ENCODE measurements around the gene HLA-B. TPM values are rescaled to one million over a fixed set of nuclear protein-coding genes. Genes with fewer than 3 reads are reported as not detected.

HLA-B gene
- polyA plus RNA-seq, 2 donors: 168 to 351 TPM

GRCh38 chr6:31321005-31321707 is 35.8 kb downstream of the HLA-B start:
- Histone ChIP-seq H3K4me3 (ENCODE audit: low read depth in 1 of 2, low read length in 2 of 2) (no peak overlapping the region), H3K9me3 (ENCODE audit: control insufficient read depth in 2 of 2, insufficient read depth in 1 of 2, low read depth in 1 of 2, low read length in 1 of 2) (no peaks in the 10 kb centered on the region), H3K27me3 (ENCODE audit: control insufficient read depth in 1 of 2, insufficient read depth in 2 of 2, low read length in 2 of 2) (no peaks in the 10 kb centered on the region), H3K4me1 (ENCODE audit: control insufficient read depth in 2 of 2, insufficient read depth in 2 of 2, low read length in 1 of 2) (no peaks in the 10 kb centered on the region), H3K36me3 (ENCODE audit: control insufficient read depth in 2 of 2, insufficient read depth in 2 of 2, low read length in 1 of 2) (no peaks in the 10 kb centered on the region), H3K27ac (ENCODE audit: low read depth in 2 of 2, low read length in 1 of 2) (no peak overlapping the region)
- WGBS, 2 donors: 38 to 51% methylated on average over 1 of the region's 1 CpG

GRCh38 chr6:31317036-31317435 is 39.9 kb downstream of the HLA-B start:
- no peaks in the 10 kb centered on the region for H3K4me1 ChIP-seq (ENCODE audit: control insufficient read depth in 2 of 2, insufficient read depth in 2 of 2, low read length in 1 of 2)
- H3K36me3 ChIP-seq (ENCODE audit: control insufficient read depth in 2 of 2, insufficient read depth in 2 of 2, low read length in 1 of 2): no peaks in the 10 kb centered on the region
- no peaks in the 10 kb centered on the region for H3K9me3 ChIP-seq (ENCODE audit: control insufficient read depth in 2 of 2, insufficient read depth in 1 of 2, low read depth in 1 of 2, low read length in 1 of 2)
- no peak overlapping the region for H3K27ac ChIP-seq (ENCODE audit: low read depth in 2 of 2, low read length in 1 of 2)
- WGBS, 2 donors: 58 to 86% methylated on average over 2 of the region's 2 CpGs
- no peak overlapping the region for H3K4me3 ChIP-seq (ENCODE audit: low read depth in 1 of 2, low read length in 2 of 2)
- H3K27me3 ChIP-seq (ENCODE audit: control insufficient read depth in 1 of 2, insufficient read depth in 2 of 2, low read length in 2 of 2): no peaks in the 10 kb centered on the region

GRCh38 chr6:31309641-31310040 is 47.3 kb downstream of the HLA-B start:
- whole genome bisulfite sequencing, 2 donors: 81 to 94% methylated on average over 2 of the region's 2 CpGs
- H3K27me3 ChIP-seq (ENCODE audit: control insufficient read depth in 1 of 2, insufficient read depth in 2 of 2, low read length in 2 of 2): no peaks in the 10 kb centered on the region
- H3K4me1 ChIP-seq (ENCODE audit: control insufficient read depth in 2 of 2, insufficient read depth in 2 of 2, low read length in 1 of 2): no peaks in the 10 kb centered on the region
- no peak overlapping the region for H3K4me3 ChIP-seq (ENCODE audit: low read depth in 1 of 2, low read length in 2 of 2)
- H3K9me3 ChIP-seq (ENCODE audit: control insufficient read depth in 2 of 2, insufficient read depth in 1 of 2, low read depth in 1 of 2, low read length in 1 of 2): no peaks in the 10 kb centered on the region
- H3K36me3 ChIP-seq (ENCODE audit: control insufficient read depth in 2 of 2, insufficient read depth in 2 of 2, low read length in 1 of 2): no peaks in the 10 kb centered on the region
- no peak overlapping the region for H3K27ac ChIP-seq (ENCODE audit: low read depth in 2 of 2, low read length in 1 of 2)

- H3K4me3 ChIP-seq (ENCODE audit: low read depth in 1 of 2, low read length in 2 of 2): no peak overlapping the region
- no peaks in the 10 kb centered on the region for H3K4me1 ChIP-seq (ENCODE audit: control insufficient read depth in 2 of 2, insufficient read depth in 2 of 2, low read length in 1 of 2)
- H3K27ac ChIP-seq (ENCODE audit: low read depth in 2 of 2, low read length in 1 of 2): no peak overlapping the region
- no peaks in the 10 kb centered on the region for H3K9me3 ChIP-seq (ENCODE audit: control insufficient read depth in 2 of 2, insufficient read depth in 1 of 2, low read depth in 1 of 2, low read length in 1 of 2)
- 33 to 40% methylated on average over 11 of the region's 11 CpGs for WGBS, 2 donors
- no peaks in the 10 kb centered on the region for H3K36me3 ChIP-seq (ENCODE audit: control insufficient read depth in 2 of 2, insufficient read depth in 2 of 2, low read length in 1 of 2)
- H3K27me3 ChIP-seq (ENCODE audit: control insufficient read depth in 1 of 2, insufficient read depth in 2 of 2, low read length in 2 of 2): no peaks in the 10 kb centered on the region
Observed at GRCh38 chr6:31308845-31309175, 48.2 kb downstream of the HLA-B start.

GRCh38 chr6:31308050-31308844 is 48.7 kb downstream of the HLA-B start:
- Histone ChIP-seq H3K27ac (ENCODE audit: low read depth in 2 of 2, low read length in 1 of 2) (no peak overlapping the region), H3K4me3 (ENCODE audit: low read depth in 1 of 2, low read length in 2 of 2) (peak overlapping the region in 1 of 2 donors; percentile 19), H3K4me1 (ENCODE audit: control insufficient read depth in 2 of 2, insufficient read depth in 2 of 2, low read length in 1 of 2) (no peaks in the 10 kb centered on the region), H3K9me3 (ENCODE audit: control insufficient read depth in 2 of 2, insufficient read depth in 1 of 2, low read depth in 1 of 2, low read length in 1 of 2) (no peaks in the 10 kb centered on the region), H3K36me3 (ENCODE audit: control insufficient read depth in 2 of 2, insufficient read depth in 2 of 2, low read length in 1 of 2) (no peaks in the 10 kb centered on the region), H3K27me3 (ENCODE audit: control insufficient read depth in 1 of 2, insufficient read depth in 2 of 2, low read length in 2 of 2) (no peaks in the 10 kb centered on the region)
- 8 to 9% methylated on average over 35 to 56 of the region's 57 CpGs for WGBS, 2 donors

GRCh38 chr6:31307669-31308049 is 49.3 kb downstream of the HLA-B start:
- WGBS, 2 donors: 64 to 77% methylated on average over 14 of the region's 14 CpGs
- Histone ChIP-seq H3K9me3 (ENCODE audit: control insufficient read depth in 2 of 2, insufficient read depth in 1 of 2, low read depth in 1 of 2, low read length in 1 of 2) (no peaks in the 10 kb centered on the region), H3K4me3 (ENCODE audit: low read depth in 1 of 2, low read length in 2 of 2) (no peak overlapping the region), H3K36me3 (ENCODE audit: control insufficient read depth in 2 of 2, insufficient read depth in 2 of 2, low read length in 1 of 2) (no peaks in the 10 kb centered on the region), H3K4me1 (ENCODE audit: control insufficient read depth in 2 of 2, insufficient read depth in 2 of 2, low read length in 1 of 2) (no peaks in the 10 kb centered on the region), H3K27me3 (ENCODE audit: control insufficient read depth in 1 of 2, insufficient read depth in 2 of 2, low read length in 2 of 2) (no peaks in the 10 kb centered on the region), H3K27ac (ENCODE audit: low read depth in 2 of 2, low read length in 1 of 2) (no peak overlapping the region)

GRCh38 chr6:31305703-31306219 is 51.2 kb downstream of the HLA-B start:
- WGBS, 2 donors: 58 to 67% methylated on average over 4 of the region's 4 CpGs
- no peaks in the 10 kb centered on the region for H3K4me1 ChIP-seq (ENCODE audit: control insufficient read depth in 2 of 2, insufficient read depth in 2 of 2, low read length in 1 of 2)
- no peaks in the 10 kb centered on the region for H3K27me3 ChIP-seq (ENCODE audit: control insufficient read depth in 1 of 2, insufficient read depth in 2 of 2, low read length in 2 of 2)
- H3K9me3 ChIP-seq (ENCODE audit: control insufficient read depth in 2 of 2, insufficient read depth in 1 of 2, low read depth in 1 of 2, low read length in 1 of 2): no peaks in the 10 kb centered on the region
- H3K27ac ChIP-seq (ENCODE audit: low read depth in 2 of 2, low read length in 1 of 2): no peak overlapping the region
- H3K36me3 ChIP-seq (ENCODE audit: control insufficient read depth in 2 of 2, insufficient read depth in 2 of 2, low read length in 1 of 2): no peaks in the 10 kb centered on the region
- no peak overlapping the region for H3K4me3 ChIP-seq (ENCODE audit: low read depth in 1 of 2, low read length in 2 of 2)

- no peak overlapping the region for H3K4me3 ChIP-seq (ENCODE audit: low read depth in 1 of 2, low read length in 2 of 2)
- H3K9me3 ChIP-seq (ENCODE audit: control insufficient read depth in 2 of 2, insufficient read depth in 1 of 2, low read depth in 1 of 2, low read length in 1 of 2): no peaks in the 10 kb centered on the region
- no peaks in the 10 kb centered on the region for H3K36me3 ChIP-seq (ENCODE audit: control insufficient read depth in 2 of 2, insufficient read depth in 2 of 2, low read length in 1 of 2)
- H3K4me1 ChIP-seq (ENCODE audit: control insufficient read depth in 2 of 2, insufficient read depth in 2 of 2, low read length in 1 of 2): no peaks in the 10 kb centered on the region
- 65 to 72% methylated on average over 4 of the region's 4 CpGs for WGBS, 2 donors
- no peaks in the 10 kb centered on the region for H3K27me3 ChIP-seq (ENCODE audit: control insufficient read depth in 1 of 2, insufficient read depth in 2 of 2, low read length in 2 of 2)
- H3K27ac ChIP-seq (ENCODE audit: low read depth in 2 of 2, low read length in 1 of 2): no peak overlapping the region
Observed at GRCh38 chr6:31304683-31305082, 52.3 kb downstream of the HLA-B start.
